Epithelial cell of proximal tubule (primary cell): ENCODE results near the gene FZD1. TPM values are rescaled to one million over a fixed set of nuclear protein-coding genes. Genes with fewer than 3 reads are reported as not detected.

Source experiments
- DNase-seq: peaks from one replicate; pipeline ENCODE4 v3.0.0-alpha.2; 2011; ENCODE audit warnings: low read depth
- H3K4me3 ChIP-seq: 2 replicates; pipeline ENCODE4 v1.5.1; 2011; ENCODE audit warnings: low read depth, mild to moderate bottlenecking, low read length
- CTCF ChIP-seq: conservative IDR thresholded peaks from 2 replicates; pipeline ENCODE4 v1.5.1; 2012; ENCODE audit warnings: low read depth, mild to moderate bottlenecking, low read length
- total RNA-seq: library from RNA; depleted of rRNA; stranded (reverse); fragments of >200 nt; gene quantifications from 2 replicates; pipeline ENCODE4 v1.2.3, GENCODE V29; 2015

Gene FZD1
- total RNA-seq, 1 donor from 2014 or later: 4.7 TPM

GRCh38 chr7:91289633-91290254, 25.5 kb downstream of the FZD1 start:
- peak; percentile 11 for TF ChIP-seq CTCF
- DNase-seq: peak; percentile 59
- no peak overlapping the region for H3K4me3 ChIP-seq

GRCh38 chr7:91291302-91291701, 27.1 kb downstream of the FZD1 start:
- H3K4me3 ChIP-seq: no peak overlapping the region
- no peak for DNase-seq
- no peak for TF ChIP-seq CTCF

- DNase-seq: no peak
- TF ChIP-seq CTCF: peak; percentile 8
- H3K4me3 ChIP-seq: no peak overlapping the region
These were observed 27.7 kb downstream of the FZD1 start for GRCh38 chr7:91291902-91292301.

- TF ChIP-seq CTCF: no peak
- no peak for DNase-seq
- H3K4me3 ChIP-seq: no peak overlapping the region
These were observed 28.3 kb downstream of the FZD1 start for GRCh38 chr7:91292506-91292905.

GRCh38 chr7:91293136-91293535, 28.9 kb downstream of the FZD1 start:
- H3K4me3 ChIP-seq: no peak overlapping the region
- TF ChIP-seq CTCF: no peak
- no peak for DNase-seq

GRCh38 chr7:91293840-91294239, 29.6 kb downstream of the FZD1 start:
- no peak overlapping the region for H3K4me3 ChIP-seq
- no peak for DNase-seq
- TF ChIP-seq CTCF: no peak

GRCh38 chr7:91294639-91295220, 30.5 kb downstream of the FZD1 start:
- no peak for DNase-seq
- no peak overlapping the region for H3K4me3 ChIP-seq
- no peak for TF ChIP-seq CTCF
